Measurements from ENCODE around the gene KIR2DL3.
"Not testable (repeated sequence)": the region's sequence is repeated elsewhere in the genome, so short reads cannot be mapped to it uniquely, and the experiment has no call there.

KIR2DL3 gene

GRCh38 chr19:54750276-54750675, 12.0 kb downstream of the KIR2DL3 start:
- not testable (repeated sequence) for H2BK12ac ChIP-seq (ENCODE audit: low read length); H3K18ac ChIP-seq (ENCODE audit: low read length); H3K4me1 ChIP-seq (ENCODE audit: control insufficient read depth in 2 of 2, insufficient read depth in 1 of 2, low read depth in 1 of 2, low read length in 2 of 2); H3K23ac ChIP-seq (ENCODE audit: low read depth, low read length, poor library complexity); H3K36me3 ChIP-seq (replicated peaks in 1 of 2; ENCODE audit: control insufficient read depth in 2 of 2, insufficient read depth in 2 of 2, low read length in 2 of 2); H4K8ac ChIP-seq (ENCODE audit: low read depth, low read length); H2AFZ ChIP-seq (ENCODE audit: low read length); H3K27ac ChIP-seq (replicated peaks; ENCODE audit: low read length); H3K9me3 ChIP-seq (replicated peaks in 1 of 2; ENCODE audit: control insufficient read depth in 2 of 2, insufficient read depth in 1 of 2, low read depth in 1 of 2, low read length in 2 of 2); H2BK120ac ChIP-seq (ENCODE audit: low read depth, low read length); H3K27me3 ChIP-seq (ENCODE audit: control insufficient read depth in 3 of 3, insufficient read depth in 3 of 3, low read depth in 1 of 3, low read length in 3 of 3); H3K4me2 ChIP-seq (ENCODE audit: insufficient read depth, low read length, poor library complexity, severe bottlenecking); H2BK15ac ChIP-seq (ENCODE audit: low read length); H3K4me3 ChIP-seq (ENCODE audit: low read length in 2 of 2); DNase-seq (ENCODE audit: low spot score); H3K79me1 ChIP-seq (ENCODE audit: low read depth, low read length); H3K9ac ChIP-seq (ENCODE audit: low read depth, low read length, poor library complexity); H4K91ac ChIP-seq (ENCODE audit: low read depth, low read length, poor library complexity); H2AK5ac ChIP-seq (ENCODE audit: low read depth, low read length); H2BK5ac ChIP-seq (ENCODE audit: low read length); H3K4ac ChIP-seq (ENCODE audit: low read length); H3K14ac ChIP-seq (ENCODE audit: low read length)
- WGBS, 2 donors (ENCODE audit: extremely low coverage in 2 of 2, insufficient read length in 2 of 2, insufficient replicate concordance in 1 of 2) = no CpG with 5 or more reads among the region's 6 CpGs

- H3K9ac ChIP-seq (ENCODE audit: low read depth, low read length, poor library complexity); H4K8ac ChIP-seq (ENCODE audit: low read depth, low read length); H3K79me1 ChIP-seq (ENCODE audit: low read depth, low read length); H3K9me3 ChIP-seq (replicated peaks in 1 of 2; ENCODE audit: control insufficient read depth in 2 of 2, insufficient read depth in 1 of 2, low read depth in 1 of 2, low read length in 2 of 2); H3K4me1 ChIP-seq (ENCODE audit: control insufficient read depth in 2 of 2, insufficient read depth in 1 of 2, low read depth in 1 of 2, low read length in 2 of 2); H3K14ac ChIP-seq (ENCODE audit: low read length); H3K23ac ChIP-seq (ENCODE audit: low read depth, low read length, poor library complexity); H4K91ac ChIP-seq (ENCODE audit: low read depth, low read length, poor library complexity); H3K4ac ChIP-seq (ENCODE audit: low read length); H3K4me3 ChIP-seq (ENCODE audit: low read length in 2 of 2); H3K4me2 ChIP-seq (ENCODE audit: insufficient read depth, low read length, poor library complexity, severe bottlenecking); H2BK120ac ChIP-seq (ENCODE audit: low read depth, low read length); DNase-seq (ENCODE audit: low spot score); H2AK5ac ChIP-seq (ENCODE audit: low read depth, low read length); H2AFZ ChIP-seq (ENCODE audit: low read length); H2BK12ac ChIP-seq (ENCODE audit: low read length); H3K27ac ChIP-seq (replicated peaks; ENCODE audit: low read length); H2BK5ac ChIP-seq (ENCODE audit: low read length); H3K27me3 ChIP-seq (ENCODE audit: control insufficient read depth in 3 of 3, insufficient read depth in 3 of 3, low read depth in 1 of 3, low read length in 3 of 3); H2BK15ac ChIP-seq (ENCODE audit: low read length); H3K36me3 ChIP-seq (replicated peaks in 1 of 2; ENCODE audit: control insufficient read depth in 2 of 2, insufficient read depth in 2 of 2, low read length in 2 of 2); H3K18ac ChIP-seq (ENCODE audit: low read length): not testable (repeated sequence)
- no CpG with 5 or more reads among the region's 12 CpGs for WGBS, 2 donors (ENCODE audit: extremely low coverage in 2 of 2, insufficient read length in 2 of 2, insufficient replicate concordance in 1 of 2)
Observed at GRCh38 chr19:54756204-54757110, 18.1 kb downstream of the KIR2DL3 start.

- not testable (repeated sequence) for H4K91ac ChIP-seq (ENCODE audit: low read depth, low read length, poor library complexity); H3K9me3 ChIP-seq (replicated peaks in 1 of 2; ENCODE audit: control insufficient read depth in 2 of 2, insufficient read depth in 1 of 2, low read depth in 1 of 2, low read length in 2 of 2); H2AK5ac ChIP-seq (ENCODE audit: low read depth, low read length); H3K9ac ChIP-seq (ENCODE audit: low read depth, low read length, poor library complexity); H3K14ac ChIP-seq (ENCODE audit: low read length); H3K4me1 ChIP-seq (ENCODE audit: control insufficient read depth in 2 of 2, insufficient read depth in 1 of 2, low read depth in 1 of 2, low read length in 2 of 2); H3K4me3 ChIP-seq (ENCODE audit: low read length in 2 of 2); DNase-seq (ENCODE audit: low spot score); H2BK12ac ChIP-seq (ENCODE audit: low read length); H3K4me2 ChIP-seq (ENCODE audit: insufficient read depth, low read length, poor library complexity, severe bottlenecking); H3K18ac ChIP-seq (ENCODE audit: low read length); H4K8ac ChIP-seq (ENCODE audit: low read depth, low read length); H3K36me3 ChIP-seq (replicated peaks in 1 of 2; ENCODE audit: control insufficient read depth in 2 of 2, insufficient read depth in 2 of 2, low read length in 2 of 2); H3K27ac ChIP-seq (replicated peaks; ENCODE audit: low read length); H2BK15ac ChIP-seq (ENCODE audit: low read length); H2BK5ac ChIP-seq (ENCODE audit: low read length); H3K4ac ChIP-seq (ENCODE audit: low read length); H2BK120ac ChIP-seq (ENCODE audit: low read depth, low read length); H2AFZ ChIP-seq (ENCODE audit: low read length); H3K27me3 ChIP-seq (ENCODE audit: control insufficient read depth in 3 of 3, insufficient read depth in 3 of 3, low read depth in 1 of 3, low read length in 3 of 3); H3K79me1 ChIP-seq (ENCODE audit: low read depth, low read length); H3K23ac ChIP-seq (ENCODE audit: low read depth, low read length, poor library complexity)
- WGBS, 2 donors (ENCODE audit: extremely low coverage in 2 of 2, insufficient read length in 2 of 2, insufficient replicate concordance in 1 of 2) = no CpG with 5 or more reads among the region's 6 CpGs
Observed at GRCh38 chr19:54758577-54758976, 20.3 kb downstream of the KIR2DL3 start.

GRCh38 chr19:54764219-54764618, 25.9 kb downstream of the KIR2DL3 start:
- not testable (repeated sequence) for H3K79me1 ChIP-seq (ENCODE audit: low read depth, low read length); H3K27me3 ChIP-seq (ENCODE audit: control insufficient read depth in 3 of 3, insufficient read depth in 3 of 3, low read depth in 1 of 3, low read length in 3 of 3); DNase-seq (ENCODE audit: low spot score); H3K4me1 ChIP-seq (ENCODE audit: control insufficient read depth in 2 of 2, insufficient read depth in 1 of 2, low read depth in 1 of 2, low read length in 2 of 2); H3K18ac ChIP-seq (ENCODE audit: low read length); H2BK5ac ChIP-seq (ENCODE audit: low read length); H3K9me3 ChIP-seq (replicated peaks in 1 of 2; ENCODE audit: control insufficient read depth in 2 of 2, insufficient read depth in 1 of 2, low read depth in 1 of 2, low read length in 2 of 2); H2BK12ac ChIP-seq (ENCODE audit: low read length); H3K4ac ChIP-seq (ENCODE audit: low read length); H3K9ac ChIP-seq (ENCODE audit: low read depth, low read length, poor library complexity); H4K91ac ChIP-seq (ENCODE audit: low read depth, low read length, poor library complexity); H3K4me2 ChIP-seq (ENCODE audit: insufficient read depth, low read length, poor library complexity, severe bottlenecking); H3K4me3 ChIP-seq (ENCODE audit: low read length in 2 of 2); H4K8ac ChIP-seq (ENCODE audit: low read depth, low read length); H2AK5ac ChIP-seq (ENCODE audit: low read depth, low read length); H3K36me3 ChIP-seq (replicated peaks in 1 of 2; ENCODE audit: control insufficient read depth in 2 of 2, insufficient read depth in 2 of 2, low read length in 2 of 2); H3K23ac ChIP-seq (ENCODE audit: low read depth, low read length, poor library complexity); H2AFZ ChIP-seq (ENCODE audit: low read length); H3K14ac ChIP-seq (ENCODE audit: low read length); H3K27ac ChIP-seq (replicated peaks; ENCODE audit: low read length); H2BK15ac ChIP-seq (ENCODE audit: low read length); H2BK120ac ChIP-seq (ENCODE audit: low read depth, low read length)
- no CpG with 5 or more reads among the region's 8 CpGs for WGBS, 2 donors (ENCODE audit: extremely low coverage in 2 of 2, insufficient read length in 2 of 2, insufficient replicate concordance in 1 of 2)

Measured in neuronal stem cell (in vitro differentiated cells).